ENCODE data around the gene ZMYND8. TPM values are rescaled to one million over a fixed set of nuclear protein-coding genes. Genes with fewer than 3 reads are reported as not detected.

The ZMYND8 gene
- total and polyA plus RNA-seq, 2 donors (not counting 3 experiments of a cell fraction or from before 2014, with no cell fraction given), result 30.6 to 75.2 TPM

DNA sequence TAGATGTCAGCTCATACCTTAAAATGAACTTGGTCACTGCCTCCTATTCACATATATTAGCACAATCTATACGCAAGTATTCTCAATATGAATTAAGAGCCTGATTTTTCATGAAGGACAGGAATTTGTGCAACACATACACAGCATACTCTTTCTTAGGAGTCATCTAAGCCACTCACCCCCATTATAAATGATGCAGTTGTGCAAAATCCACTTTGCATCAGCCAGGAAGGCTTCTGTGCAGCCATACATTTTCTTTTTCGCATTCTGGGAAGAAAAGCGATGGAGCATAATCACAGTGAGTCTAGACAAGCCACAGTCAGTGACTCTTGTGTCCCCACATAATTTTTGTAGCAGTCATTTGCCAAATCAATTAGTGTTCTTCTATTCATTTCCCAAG lies 66.5 kb downstream of the ZMYND8 start:
- no TSS peak for BruUV-seq (replicated peaks)
- Histone ChIP-seq H3K4me2 (ENCODE audit: insufficient read depth, low read length) (no peak overlapping the region), H2AFZ (ENCODE audit: low read depth, low read length) (no peak overlapping the region), H3K36me3 (ENCODE audit: control insufficient read depth in 2 of 2, extremely low read depth in 1 of 2, insufficient read depth in 2 of 2, low read length in 2 of 2) (peaks cover 40 to 52% of the 10 kb centered on the region in 2 experiments), H4K20me1 (replicated peaks; ENCODE audit: control insufficient read depth, extremely low read depth, insufficient read depth, low read length) (peaks cover 2% of the 10 kb centered on the region), H3K9me3 (replicated peaks; ENCODE audit: control insufficient read depth, insufficient read depth, low read length) (no peaks in the 10 kb centered on the region), H3K79me2 (ENCODE audit: control insufficient read depth, insufficient read depth, low read length) (peaks cover 21% of the 10 kb centered on the region), H3K27ac (ENCODE audit: insufficient read depth, low read depth, low read length) (no peak overlapping the region), H3K9ac (replicated peaks; ENCODE audit: extremely low read depth, insufficient read depth, low read length) (no peak overlapping the region), H3K4me1 (ENCODE audit: control insufficient read depth, extremely low read depth, insufficient read depth, low read length) (peaks cover 2% of the 10 kb centered on the region), H3K9me1 (replicated peaks; ENCODE audit: control insufficient read depth, extremely low read depth, insufficient read depth, low read length) (no peaks in the 10 kb centered on the region), H3K4me3 (replicated peaks in 1 of 3; ENCODE audit: insufficient read depth in 1 of 3, low read depth in 1 of 3, low read length in 3 of 3) (no peak overlapping the region), H3K27me3 (ENCODE audit: control insufficient read depth in 2 of 2, insufficient read depth in 2 of 2, low read length in 2 of 2) (no peaks in the 10 kb centered on the region)
- no peak for FAIRE-seq
- intact Hi-C loops (cut with micrococcal nuclease) (no loop called here), dilution Hi-C loops (cut with MboI; ENCODE audit: extremely low pct_ligation_motif_present, low sequenced_read_pairs) (no loop called here)
- no peak for DNase-seq (ENCODE audit: low read depth, low spot score)
- TF ChIP-seq MYC (IDR thresholded peaks at IDR 0.05; ENCODE audit: low read depth, low read length) (no peak), EZH2 (IDR thresholded peaks at IDR 0.05; ENCODE audit: borderline replicate concordance, low read depth, low read length, severe bottlenecking) (no peak), JUN (IDR thresholded peaks at IDR 0.05; ENCODE audit: borderline replicate concordance, insufficient read depth, insufficient read length, low read depth) (no peak), FOS (IDR thresholded peaks at IDR 0.05; ENCODE audit: borderline replicate concordance, insufficient read depth, low read length) (no peak), GATA2 (IDR thresholded peaks at IDR 0.05; ENCODE audit: insufficient read depth, insufficient read length, low read depth, low read length) (no peak), POLR2A (IDR thresholded peaks at IDR 0.05; ENCODE audit: low read depth, low read length) (no peak), POLR2AphosphoS5 (IDR thresholded peaks at IDR 0.05; ENCODE audit: insufficient read depth, low read depth, low read length) (no peak)
- TF ChIP-seq, protein P1, sequence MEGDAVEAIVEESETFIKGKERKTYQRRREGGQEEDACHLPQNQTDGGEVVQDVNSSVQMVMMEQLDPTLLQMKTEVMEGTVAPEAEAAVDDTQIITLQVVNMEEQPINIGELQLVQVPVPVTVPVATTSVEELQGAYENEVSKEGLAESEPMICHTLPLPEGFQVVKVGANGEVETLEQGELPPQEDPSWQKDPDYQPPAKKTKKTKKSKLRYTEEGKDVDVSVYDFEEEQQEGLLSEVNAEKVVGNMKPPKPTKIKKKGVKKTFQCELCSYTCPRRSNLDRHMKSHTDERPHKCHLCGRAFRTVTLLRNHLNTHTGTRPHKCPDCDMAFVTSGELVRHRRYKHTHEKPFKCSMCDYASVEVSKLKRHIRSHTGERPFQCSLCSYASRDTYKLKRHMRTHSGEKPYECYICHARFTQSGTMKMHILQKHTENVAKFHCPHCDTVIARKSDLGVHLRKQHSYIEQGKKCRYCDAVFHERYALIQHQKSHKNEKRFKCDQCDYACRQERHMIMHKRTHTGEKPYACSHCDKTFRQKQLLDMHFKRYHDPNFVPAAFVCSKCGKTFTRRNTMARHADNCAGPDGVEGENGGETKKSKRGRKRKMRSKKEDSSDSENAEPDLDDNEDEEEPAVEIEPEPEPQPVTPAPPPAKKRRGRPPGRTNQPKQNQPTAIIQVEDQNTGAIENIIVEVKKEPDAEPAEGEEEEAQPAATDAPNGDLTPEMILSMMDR (IDR thresholded peaks at IDR 0.05; ENCODE audit: extremely low read depth in 1 of 2, insufficient read depth in 1 of 2, low read depth in 1 of 2, low read length in 2 of 2), result no peak
- ChIA-PET CTCF (interaction anchor here (1.2 to 5.5 kb wide), 5 partner anchors 10 to 94 kb away, joined by 4 to 23 read pairs (median 10); no protein-coding TSS in a partner anchor), POLR2A (interaction anchor here (0.7 kb wide), 1 partner anchor 69 kb away, joined by 5 read pairs; no protein-coding TSS in a partner anchor)

Data from endothelial cell of umbilical vein (primary cell).